NCI-H1105 treated with DMSO at 0.1 percent for 48 hours (cell line): ENCODE measurements around the gene TEX19.
"Not testable (repeated sequence)": the region's sequence is repeated elsewhere in the genome, so short reads cannot be mapped to it uniquely, and the experiment has no call there.

Source experiments
- DNase-seq: peaks from one replicate; lab custom pipeline; 2025; lab: John Stamatoyannopoulos, UW

The TEX19 gene

DNA sequence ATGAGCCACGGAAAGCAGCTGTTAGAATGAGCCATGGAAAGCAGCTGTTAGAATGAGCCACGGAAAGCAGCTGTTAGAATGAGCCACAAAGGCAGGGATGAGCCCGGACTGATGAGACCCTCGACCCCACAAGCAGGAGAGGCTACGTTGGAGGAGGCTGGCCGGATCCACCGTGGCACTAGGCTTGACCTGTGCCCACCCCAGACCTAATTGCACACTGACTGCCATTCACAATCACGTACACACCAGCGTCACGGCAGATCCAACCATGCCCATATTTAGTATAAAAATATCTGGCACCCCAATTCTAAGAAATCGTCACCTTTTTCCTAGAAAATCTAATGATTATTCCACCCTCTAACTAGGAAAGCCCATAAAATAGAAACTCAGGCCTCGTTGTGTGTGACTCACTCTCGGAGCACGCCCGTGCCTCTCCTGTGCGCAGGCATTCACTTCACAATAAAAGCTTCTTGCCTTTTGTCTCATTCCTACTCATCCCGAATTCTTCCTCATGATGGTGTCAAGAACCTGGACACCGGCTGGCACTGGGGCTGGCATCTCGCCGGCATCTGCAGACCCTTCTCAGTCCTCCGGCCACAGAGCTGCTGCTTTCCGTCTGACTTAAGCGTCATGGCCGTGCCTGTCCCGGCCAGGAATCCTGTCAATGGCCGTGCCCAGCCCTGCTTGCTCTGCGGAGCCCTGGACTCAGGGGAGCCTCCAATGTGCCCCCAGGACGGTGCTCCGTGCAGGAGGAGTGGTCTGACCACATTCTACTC is 20.0 kb upstream of the TEX19 start:
- peak; percentile 33 for DNase-seq

DNA sequence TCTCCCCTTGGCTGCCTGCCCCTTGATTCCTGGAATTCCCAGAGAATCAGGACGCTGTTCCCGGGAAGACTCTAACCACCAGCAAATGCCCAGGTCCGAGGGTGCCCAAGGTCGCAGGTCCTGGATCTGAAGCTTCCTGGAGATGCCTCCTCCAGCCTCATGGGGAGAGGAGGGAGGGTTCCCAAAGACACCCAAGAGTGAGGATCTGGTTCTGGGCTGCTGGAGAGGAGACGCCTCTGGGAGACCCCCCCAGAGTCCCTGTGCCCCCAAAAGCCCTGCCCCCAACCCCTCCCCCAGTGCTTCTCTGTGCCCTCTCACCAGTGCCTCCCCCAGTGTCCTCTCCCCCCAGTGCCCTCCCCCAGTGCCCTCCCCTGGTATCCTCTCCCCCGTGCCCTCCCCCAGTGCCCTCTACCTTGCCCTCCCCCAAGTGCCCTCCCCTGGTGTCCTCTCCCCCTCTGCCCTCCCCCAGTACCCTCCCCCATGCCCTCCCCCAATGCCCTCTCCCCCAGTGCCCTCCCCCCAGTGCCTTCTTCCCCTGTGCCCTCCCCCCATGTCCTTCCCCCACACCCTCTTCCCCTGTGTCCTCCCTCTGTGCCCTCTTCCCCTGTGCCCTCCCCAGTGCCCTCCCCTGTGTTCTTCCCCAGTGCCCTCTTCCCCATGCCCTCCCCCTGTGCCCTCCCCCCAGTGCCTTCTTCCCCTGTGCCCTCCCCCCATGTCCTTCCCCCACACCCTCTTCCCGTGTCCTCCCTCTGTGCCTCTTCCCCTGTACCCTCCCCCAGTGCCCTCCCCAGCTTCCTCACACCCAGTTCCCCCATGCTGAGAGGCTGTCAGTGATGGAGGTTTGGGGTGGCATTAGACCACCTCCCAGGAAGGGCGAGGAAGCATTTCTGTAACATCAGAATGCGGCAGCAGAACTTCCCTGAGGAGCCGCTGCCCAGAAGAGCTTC is 19.1 kb upstream of the TEX19 start:
- DNase-seq = no peak

DNA sequence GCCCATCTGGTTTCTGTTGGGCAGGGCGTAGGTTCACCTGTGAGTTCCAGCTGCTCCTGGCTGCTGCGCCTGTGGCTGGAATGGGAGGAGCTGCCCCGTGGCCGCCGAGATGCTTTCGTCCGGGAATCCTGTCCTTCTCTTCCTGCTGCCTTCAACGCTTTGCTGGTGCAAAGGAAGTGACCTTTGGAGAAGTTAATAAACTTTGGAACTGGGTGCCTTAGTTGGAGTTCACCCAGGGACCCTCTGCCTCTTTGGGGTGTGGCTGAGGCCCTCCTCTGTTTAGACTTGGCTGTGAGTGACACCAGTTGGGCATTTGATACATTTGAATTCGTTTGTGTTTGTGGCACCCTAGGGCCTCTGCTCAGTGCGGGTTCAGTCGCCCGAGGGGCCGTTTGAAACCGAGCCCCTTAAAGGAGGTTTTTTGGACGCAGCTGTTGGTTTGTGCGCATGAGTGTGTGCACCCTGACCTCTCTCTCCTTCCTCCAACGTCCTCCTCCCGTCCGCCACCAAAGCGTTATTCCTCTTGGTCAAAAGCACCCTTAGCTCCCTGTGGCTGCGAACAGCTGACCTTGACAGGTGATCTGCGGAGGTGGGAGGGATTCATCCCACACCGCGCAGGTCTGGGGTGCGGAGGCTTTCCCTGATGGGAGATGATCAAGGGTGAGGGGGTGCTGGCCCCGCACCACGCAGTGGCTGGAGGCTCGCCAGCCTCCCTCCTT is 16.5 kb upstream of the TEX19 start:
- no peak for DNase-seq

DNA sequence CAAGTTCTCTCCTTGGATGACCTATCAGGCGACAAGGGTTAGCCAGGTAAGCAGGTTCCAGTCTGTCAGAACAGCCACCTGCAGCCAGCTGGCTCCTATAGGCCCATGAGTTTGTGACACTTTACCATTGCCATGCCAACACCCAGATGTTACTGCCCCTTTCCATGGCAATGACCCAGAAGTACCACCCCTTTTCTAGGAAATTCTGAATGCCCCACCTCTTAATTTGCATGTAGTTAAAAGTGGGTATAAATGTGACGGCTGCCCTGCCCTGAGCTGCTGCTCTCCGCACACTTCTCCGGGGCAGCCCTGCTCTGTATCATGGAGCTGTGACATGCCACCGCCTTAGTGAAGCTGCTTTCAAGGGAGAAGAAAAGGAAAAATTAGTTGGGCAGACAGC is 15.5 kb upstream of the TEX19 start:
- no peak for DNase-seq

DNA sequence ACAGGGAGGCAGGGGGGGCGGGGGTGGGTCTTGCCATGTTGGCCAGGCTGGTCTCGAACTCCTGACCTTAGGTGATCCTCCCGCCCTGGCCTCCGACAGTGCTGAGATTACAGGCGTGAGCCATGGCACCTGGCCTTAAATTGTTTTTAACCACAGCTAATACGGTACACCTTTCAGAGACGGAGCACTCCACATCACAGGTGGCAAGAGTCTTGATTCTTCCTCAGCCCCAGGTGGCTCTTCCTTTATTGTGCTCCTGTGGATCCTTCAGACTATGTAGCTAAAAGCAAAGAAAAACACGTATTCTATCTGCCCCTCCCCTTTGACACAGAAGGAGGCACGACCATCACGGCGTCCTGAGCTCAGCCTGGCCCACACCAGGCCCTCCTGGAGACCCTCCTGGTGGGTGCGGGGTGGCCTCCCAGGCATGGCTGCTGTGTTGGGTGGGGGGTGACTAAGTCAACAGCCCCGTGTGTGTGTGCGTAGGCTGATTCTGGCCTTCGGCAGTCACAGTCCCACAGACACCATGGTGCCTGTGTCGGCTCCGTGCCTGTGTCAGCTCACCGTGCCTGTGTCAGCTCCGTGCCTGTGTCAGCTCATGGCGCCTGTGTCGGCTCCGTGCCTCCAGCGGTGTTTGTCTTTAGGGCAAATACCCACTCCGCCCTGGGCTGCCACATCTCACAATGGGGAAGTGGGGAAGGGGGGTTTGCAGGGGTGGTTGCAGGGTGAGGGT is 14.7 kb upstream of the TEX19 start:
- no peak for DNase-seq

DNA sequence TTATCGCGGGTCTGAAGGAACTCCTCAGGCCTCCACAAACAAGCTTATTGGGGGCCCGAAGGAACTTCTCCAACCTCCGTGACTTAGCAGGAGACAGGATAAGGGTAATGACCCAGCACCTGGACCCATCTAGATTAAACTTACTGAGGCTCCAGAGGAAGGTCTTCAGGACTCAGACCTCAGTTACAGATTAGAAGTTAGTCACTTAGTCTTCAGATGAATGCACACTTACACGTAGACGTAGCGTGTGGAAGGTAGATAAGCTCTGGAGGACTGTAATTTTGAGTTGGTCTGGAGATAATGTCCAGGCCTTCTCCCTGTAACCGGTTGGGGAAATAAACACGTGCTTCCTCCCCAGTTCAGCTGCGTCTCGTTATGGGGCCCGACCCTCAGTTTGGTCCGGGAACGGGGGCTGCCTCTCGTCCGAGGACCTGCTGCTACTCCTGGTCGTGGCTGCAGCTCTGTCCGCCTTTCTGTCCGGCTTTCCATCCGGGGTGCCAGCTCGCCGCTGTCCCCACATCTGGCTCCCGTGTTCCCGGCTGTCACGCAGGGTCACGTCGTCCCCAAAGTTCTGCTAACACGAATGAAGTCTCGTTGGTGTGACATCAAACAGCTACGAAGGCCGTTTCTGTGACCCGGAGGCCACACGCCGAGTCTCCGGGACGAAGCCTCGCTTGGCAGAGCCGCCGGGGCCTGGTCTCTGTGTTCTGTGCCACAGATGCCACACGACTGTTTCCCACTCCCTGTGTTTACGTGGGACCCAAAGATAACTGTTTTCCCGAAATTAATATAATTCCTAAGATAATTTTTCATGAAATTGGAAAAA is 13.7 kb upstream of the TEX19 start:
- DNase-seq = no peak

DNA sequence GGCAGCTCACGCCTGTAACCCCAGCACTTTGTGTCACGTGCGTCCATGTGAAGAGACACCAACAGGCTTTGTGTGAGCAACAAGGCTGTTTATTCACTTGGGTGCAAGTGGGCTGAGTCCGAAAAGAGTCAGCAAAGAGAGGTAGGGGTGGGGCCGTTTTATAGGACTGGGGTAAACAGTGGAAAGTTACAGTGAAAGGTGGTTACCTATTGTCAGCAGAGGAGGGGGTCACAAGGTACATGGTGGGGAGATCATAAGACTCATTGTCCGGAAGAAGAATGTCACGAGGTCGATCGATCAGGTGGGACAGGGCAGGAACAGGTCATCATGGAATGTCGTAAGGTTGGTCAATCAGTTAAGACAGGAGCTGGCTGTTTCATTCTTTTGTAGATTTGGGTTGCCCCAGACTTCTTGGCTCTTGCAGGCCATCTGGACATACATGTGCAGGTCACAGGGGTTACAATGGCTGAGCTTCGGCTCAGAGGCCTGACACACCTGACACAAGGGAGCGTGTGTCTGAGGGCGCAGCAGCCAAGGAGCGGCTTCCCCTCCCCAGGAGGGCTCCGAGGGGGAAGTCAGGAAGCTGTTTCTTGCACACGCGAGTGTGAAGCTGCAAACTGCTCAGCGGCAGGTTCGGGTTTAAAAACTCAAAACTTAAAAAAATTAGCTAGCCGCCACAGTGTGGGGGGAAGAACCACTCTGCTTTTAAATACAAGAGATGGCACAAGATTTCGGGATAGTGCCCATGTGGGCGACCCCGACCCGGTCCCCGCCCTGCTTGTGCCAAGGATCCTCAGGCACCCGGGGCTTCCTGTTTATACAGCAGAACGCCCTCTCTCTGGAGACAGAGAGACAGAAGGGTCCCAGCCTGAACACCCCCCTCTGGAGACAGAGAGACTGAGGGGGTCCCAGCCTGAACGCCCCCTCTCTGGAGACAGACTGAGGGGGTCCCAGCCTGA is 12.4 kb upstream of the TEX19 start:
- no peak for DNase-seq

DNA sequence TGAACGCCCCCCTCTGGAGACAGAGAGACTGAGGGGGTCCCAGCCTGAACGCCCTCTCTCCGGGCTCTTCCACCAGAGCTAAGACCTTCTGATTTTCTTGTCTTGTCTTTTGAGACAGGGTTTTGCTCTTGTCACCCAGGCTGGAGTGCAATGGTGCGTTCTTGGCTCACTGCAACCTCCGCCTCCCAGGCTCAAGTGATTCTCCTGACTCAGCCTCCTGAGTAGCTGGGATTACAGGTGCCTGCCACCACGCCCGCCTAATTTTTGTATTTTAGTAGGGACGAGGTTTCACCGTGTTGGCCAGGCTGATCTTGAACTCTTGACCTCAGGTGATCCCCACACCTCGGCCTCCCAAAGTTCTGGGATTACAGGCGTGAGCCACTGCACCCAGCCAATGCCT is 11.1 kb upstream of the TEX19 start:
- DNase-seq = not testable (repeated sequence)

DNA sequence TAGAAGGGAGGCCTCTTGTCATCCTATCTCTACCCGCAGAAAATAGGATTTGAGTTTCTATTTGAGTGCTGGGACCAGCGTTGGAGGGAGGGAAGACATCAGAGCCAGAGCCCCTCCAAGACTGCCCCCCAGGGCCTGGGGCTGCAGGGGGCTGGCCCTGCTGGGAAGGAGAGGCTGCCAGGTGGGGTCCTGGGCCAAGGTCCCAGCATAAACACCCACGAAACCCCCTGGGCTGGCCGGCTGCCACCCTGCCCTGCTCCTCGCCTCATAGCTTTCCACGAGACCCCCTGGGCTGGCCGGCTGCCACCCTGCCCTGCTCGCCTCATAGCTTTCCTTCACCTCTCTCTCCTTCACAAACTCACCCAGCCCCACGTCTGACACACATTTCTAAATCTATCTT is 10.6 kb upstream of the TEX19 start:
- DNase-seq = no peak

DNA sequence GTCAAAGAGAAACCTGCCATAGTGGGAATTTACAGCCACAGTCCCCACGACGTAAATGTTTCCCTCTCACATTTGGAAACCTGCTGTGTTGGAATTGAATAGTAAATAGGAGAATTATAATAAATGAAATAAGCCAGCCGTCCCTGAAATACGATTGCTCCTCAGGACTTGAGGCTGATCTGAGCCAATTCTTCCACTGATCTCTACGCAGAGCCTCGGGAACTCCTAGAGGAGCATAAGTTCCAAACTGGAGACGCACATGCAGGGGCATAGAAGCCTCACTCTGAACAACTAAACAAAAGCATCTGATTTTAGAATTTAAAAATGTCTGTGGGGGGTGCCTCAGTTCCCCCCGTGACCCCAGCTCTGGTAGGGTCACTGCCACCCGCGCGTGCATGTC is 10.2 kb upstream of the TEX19 start:
- no peak for DNase-seq

DNA sequence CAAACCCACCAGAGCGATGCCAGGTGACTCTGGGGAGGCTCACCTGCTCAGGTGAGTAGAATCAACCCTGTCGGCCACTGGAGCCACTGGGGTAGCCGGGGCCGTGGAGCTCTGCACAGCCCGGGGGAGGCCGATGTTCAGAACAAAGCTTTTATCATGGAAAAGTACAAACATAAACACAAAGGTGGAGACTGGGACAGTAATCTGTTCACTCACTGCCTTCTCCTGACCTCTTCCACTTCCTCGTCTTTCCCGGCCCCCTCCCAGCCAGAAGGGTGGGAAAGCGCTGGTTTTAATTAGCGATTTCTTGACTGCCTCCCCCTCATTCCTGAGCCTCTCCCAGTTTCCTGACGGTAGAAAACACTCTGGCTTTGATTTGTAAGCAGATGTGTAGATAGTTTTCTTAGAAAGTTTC is 9.8 kb upstream of the TEX19 start:
- DNase-seq = no peak

DNA sequence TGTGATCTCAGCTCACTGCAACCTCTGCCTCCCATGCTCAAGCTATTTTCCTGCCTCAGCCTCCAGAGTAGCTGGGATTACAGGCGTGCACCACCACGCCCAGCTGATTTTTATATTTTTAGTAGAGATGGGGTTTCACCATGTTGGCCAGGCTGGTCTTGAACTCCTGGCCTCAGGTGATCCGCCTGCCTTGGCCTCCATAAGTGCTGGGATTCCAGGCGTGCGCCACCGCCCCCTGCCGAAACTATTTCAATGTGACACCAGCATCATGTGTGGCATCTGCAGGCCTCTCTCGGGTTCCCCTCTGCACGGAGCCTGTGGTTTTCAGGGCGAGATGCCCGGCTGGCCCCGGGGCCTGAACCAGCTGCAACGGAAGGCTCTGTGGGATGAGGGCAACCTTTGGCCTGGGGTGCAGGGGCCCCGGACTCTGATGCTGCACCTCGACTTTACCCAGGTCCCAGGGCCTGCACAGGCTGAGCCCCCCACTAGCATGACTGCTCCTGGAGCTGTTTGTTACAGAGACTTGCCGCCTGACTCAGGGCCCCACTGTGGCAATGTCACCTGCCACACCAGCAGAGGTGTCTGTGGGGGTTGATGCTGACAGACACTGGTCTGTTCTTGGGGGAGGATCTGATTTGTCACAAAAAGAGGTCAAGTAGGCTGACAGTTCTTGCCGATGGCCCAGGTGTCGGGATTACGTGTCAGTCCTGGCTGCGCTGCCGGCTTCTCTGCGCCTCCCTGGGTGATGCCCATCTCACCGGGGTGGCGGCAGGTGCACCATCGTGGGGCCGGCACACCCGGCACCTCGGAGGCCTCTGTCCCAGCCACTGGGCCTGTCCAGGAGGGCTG is 8.6 kb upstream of the TEX19 start:
- no peak for DNase-seq

DNA sequence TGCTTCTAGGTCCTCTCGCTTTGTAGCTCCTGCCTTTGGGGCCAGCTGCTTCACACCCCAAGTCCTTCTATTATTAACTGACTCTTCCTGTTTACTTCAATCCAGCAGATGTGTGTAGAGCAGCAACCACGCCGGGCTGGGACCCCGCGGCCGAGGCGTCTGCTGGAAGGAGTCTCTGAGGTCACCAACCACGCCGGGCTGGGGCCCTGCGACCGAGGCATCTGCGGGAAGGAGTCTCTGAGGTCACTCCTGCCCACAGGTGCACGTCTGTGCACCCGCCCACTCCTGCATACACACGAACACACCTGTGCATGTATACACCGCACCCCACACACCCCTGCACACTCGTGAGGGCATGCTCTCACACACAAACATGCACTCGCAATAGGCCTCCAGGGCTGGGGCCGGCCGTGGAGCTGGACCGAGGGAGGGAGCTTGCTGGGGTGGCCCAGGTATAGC is 7.8 kb upstream of the TEX19 start:
- no peak for DNase-seq

DNA sequence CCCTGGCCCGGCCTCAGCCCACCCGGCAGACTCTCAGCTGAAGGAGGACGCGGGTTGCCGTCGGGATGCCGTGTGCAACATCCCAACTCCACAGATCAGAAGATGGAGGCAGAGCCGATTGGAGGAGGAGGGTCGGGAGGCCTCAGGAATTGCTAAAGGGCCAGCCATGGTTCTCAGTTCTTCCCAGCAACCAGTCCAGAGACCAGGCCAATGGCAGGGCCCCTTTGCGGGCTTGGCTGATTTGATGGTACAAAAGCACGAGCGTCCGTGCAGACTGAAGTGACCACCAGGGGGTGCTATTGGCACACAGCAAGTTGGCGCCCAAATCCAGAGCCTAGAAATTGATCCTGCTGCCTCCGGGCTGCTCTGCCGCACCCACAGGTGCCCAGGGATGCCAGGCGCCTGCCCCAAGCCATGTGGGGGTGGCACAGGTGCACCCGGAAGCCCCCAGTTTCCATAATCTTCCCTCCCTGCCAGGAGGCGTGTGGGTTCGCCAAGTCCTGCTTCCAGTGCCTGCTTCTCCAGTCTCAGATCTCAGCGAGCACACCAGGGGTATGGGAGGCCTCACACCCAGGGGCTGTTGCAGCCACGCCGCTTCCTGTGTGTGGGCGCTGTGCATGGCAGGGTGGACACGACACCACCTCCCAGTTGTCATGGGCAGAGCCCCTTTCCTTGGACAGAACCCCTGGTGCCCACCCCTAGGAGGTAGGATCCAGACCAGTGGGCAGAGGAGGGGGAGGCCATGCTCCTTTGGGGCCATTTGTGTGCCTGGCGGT is 7.1 kb upstream of the TEX19 start:
- DNase-seq = peak; percentile 68

DNA sequence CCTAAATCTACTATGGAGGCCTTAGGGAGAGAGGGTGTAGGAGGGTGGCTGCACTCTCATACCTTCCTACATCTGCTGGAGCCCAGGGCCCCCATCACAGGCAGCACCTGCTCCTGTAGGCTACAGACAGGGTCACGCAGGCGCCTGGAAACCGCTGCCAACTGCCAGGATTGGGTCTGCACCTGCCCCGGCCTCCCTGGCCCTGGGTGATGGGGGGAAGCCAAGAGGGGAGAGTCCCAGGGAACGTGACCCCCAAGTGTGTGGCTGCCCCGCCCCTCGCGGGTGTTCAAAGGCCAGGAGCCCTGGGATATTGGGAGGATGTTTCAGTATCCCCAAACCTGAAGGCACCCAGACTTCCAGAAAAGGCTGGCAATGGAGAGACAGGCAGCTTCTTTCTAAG is 5.6 kb upstream of the TEX19 start:
- peak; percentile 20 for DNase-seq

DNA sequence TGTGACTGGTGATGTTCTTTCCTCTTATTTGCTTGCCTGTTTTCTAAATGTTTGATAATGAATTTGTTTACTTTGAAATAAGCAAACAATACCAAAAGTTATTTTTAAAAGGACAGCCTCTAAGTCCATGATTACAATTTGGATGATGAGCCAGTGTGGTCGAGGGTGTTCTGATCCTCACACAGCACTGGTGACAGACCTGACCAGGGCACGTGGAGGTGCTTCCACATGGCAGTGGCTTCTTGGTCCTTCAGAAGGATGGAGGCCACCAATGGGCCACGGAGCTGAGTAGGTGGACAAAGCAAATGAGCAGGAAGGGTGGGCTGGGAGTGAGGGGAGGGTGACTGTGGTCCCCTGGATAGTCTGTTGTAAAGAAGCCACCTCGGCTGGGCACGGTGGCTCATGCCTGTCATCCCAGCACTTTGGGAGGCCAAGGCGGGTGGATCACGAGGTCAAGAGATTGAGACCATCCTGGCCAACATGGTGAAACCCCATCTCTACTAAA is 4.2 kb upstream of the TEX19 start:
- DNase-seq = no peak

DNA sequence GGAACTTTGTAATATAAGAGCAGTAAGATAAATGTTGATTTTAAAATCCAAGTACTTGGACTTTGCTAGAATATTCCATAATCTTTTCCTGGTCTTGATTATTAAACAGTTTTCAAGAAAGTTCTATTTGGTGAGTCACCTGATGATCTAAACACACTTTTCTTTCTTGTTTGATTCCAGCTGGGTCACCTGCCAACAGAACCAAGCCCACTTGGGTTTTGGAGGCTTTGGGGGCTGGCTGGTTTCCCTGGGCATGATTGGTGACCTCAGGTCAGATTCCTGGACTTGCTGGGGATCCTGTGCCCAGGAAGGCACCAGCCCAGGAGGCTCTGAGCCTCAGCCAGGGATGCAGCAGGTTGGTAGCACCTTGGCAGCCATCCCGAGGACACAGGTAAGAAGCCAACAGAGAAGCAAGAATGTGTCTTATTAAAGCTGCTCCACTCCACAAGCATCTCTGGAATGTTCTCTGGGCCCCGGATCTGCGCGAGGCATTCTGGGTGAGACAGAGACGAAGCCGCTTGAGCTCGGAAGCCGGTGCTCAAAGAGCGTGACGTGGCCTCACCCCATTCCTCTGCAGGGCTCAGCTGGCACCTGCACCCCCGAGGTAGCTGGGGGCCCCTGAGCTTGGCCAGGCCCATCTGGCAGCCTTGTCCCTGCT is 3.1 kb upstream of the TEX19 start:
- no peak for DNase-seq
